ENCODE measurements around the gene IL4R. TPM values are rescaled to one million over a fixed set of nuclear protein-coding genes. Genes with fewer than 3 reads are reported as not detected.
A peak's percentile ranks its signal among the peaks of the same experiment; 100 is the strongest.

The IL4R gene
- total and polyA plus RNA-seq, 2 of the 13 experiments (the other 11 are each of a cell fraction or from before 2014, with no cell fraction given) = 15.9 to 49.6 TPM

DNA sequence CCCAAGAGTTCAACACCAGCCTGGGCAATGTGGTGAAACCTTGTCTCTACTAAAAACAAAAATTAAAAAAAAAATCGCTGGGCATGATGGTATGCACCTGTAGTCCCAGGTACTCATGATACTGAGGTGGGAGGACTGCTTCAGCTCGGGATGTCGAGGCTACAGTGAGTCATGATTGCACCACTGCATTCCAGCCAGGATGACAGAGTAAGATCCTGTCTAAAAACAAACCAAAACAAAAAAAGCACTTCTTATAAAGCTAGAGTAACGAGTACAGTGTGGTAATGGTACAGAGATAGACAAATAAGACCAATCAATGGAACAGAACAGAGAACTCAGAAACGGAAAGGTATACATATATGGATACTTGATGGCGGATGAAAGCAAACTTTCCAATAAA lies 49.6 kb upstream of the IL4R start (continued):
- TF ChIP-seq ARID5B (CRISPR knock-in tag; IDR thresholded peaks at IDR 0.05) (peak; percentile 83), IKZF4 (CRISPR knock-in tag; IDR thresholded peaks at IDR 0.05; ENCODE audit: borderline replicate concordance, low read depth, not compliant biosample characterization) (no peak), CSRNP2 (CRISPR knock-in tag; conservative IDR thresholded peaks at IDR 0.05; ENCODE audit: low read depth) (no peak), HNRNPL (IDR thresholded peaks at IDR 0.05; ENCODE audit: low read depth, low read length) (no peak), ZNF180 (CRISPR knock-in tag; IDR thresholded peaks at IDR 0.05; ENCODE audit: borderline replicate concordance, low read depth) (no peak), ZNF597 (CRISPR knock-in tag; IDR thresholded peaks at IDR 0.05) (no peak), NFE2L2 (IDR thresholded peaks at IDR 0.05; ENCODE audit: low read length) (no peak), GLMP (CRISPR knock-in tag; IDR thresholded peaks at IDR 0.05; ENCODE audit: borderline replicate concordance) (no peak), ZNF713 (CRISPR knock-in tag; IDR thresholded peaks at IDR 0.05) (no peak), TFE3 (CRISPR knock-in tag; IDR thresholded peaks at IDR 0.05) (no peak), ZBTB3 (CRISPR knock-in tag; IDR thresholded peaks at IDR 0.05; ENCODE audit: borderline replicate concordance, low read depth) (no peak), ZNF775 (CRISPR knock-in tag; IDR thresholded peaks at IDR 0.05; ENCODE audit: borderline replicate concordance) (no peak), ZNF501 (CRISPR knock-in tag; IDR thresholded peaks at IDR 0.05) (no peak), PBX3 (CRISPR knock-in tag; IDR thresholded peaks at IDR 0.05; ENCODE audit: borderline replicate concordance) (no peak), SMYD3 (CRISPR knock-in tag; IDR thresholded peaks at IDR 0.05) (no peak), TBL1XR1 (IDR thresholded peaks at IDR 0.05; ENCODE audit: borderline replicate concordance, low read length, partially characterized antibody) (peak; percentile 31), JUN (CRISPR knock-in tag; IDR thresholded peaks at IDR 0.05) (peak; percentile 75)
- TF ChIP-seq, protein P1, sequence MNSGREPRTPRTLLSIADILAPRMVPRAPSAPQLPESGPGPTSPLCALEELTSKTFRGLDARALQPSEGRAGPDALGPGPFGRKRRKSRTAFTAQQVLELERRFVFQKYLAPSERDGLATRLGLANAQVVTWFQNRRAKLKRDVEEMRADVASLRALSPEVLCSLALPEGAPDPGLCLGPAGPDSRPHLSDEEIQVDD (CRISPR knock-in tag; IDR thresholded peaks at IDR 0.05; ENCODE audit: borderline replicate concordance) = no peak

All from HepG2 (cell line).